Peyer's patch (tissue), 4 donors: ENCODE measurements around the gene EGLN3. TPM values are rescaled to one million over a fixed set of nuclear protein-coding genes. Genes with fewer than 3 reads are reported as not detected.

ENCODE experiments used
- DNase-seq, 3 donors: peaks; one replicate each; pipeline ENCODE4 v3.0.0-alpha.2; 2017 to 2019
- H3K27ac ChIP-seq, 4 donors: fragments of 200-600 bp; sonication (generic); one replicate each; pipeline ENCODE4 v1.5.1; 2016 to 2019
- H3K27me3 ChIP-seq, 2 donors: fragments of 200-600 bp; sonication (generic); one replicate each; pipeline ENCODE4 v1.5.1; 2019
- H3K36me3 ChIP-seq, 3 donors: fragments of 200-600 bp; sonication (generic); one replicate each; pipeline ENCODE4 v1.5.1; 2016 to 2019
- H3K4me1 ChIP-seq, 4 donors: fragments of 200-600 bp; sonication (generic); one replicate each; pipeline ENCODE4 v1.5.1; 2016 to 2019
- H3K4me3 ChIP-seq, 4 donors: fragments of 200-600 bp; sonication (generic); 1 replicate in 3 of 4; 2 replicates in 1 of 4; pipeline ENCODE4 v1.5.1; 2016 to 2019; ENCODE audit warnings: mild to moderate bottlenecking in 1 of 4
- H3K9me3 ChIP-seq, 4 donors: fragments of 200-600 bp; sonication (generic); one replicate each; pipeline ENCODE4 v1.5.1; 2016 to 2019; ENCODE audit warnings: mild to moderate bottlenecking in 1 of 4
- CTCF ChIP-seq, 6 experiments: fragments of 450-650 bp in 4 of 6; fragments of 200-600 bp in 2 of 6; sonication (generic) in 1 of 6; IDR thresholded peaks; one replicate each; pipeline ENCODE4 v1.5.1; 2017 to 2019; ENCODE audit warnings: antibody characterized with exemption in 6 of 6, mild to moderate bottlenecking in 3 of 6, moderate library complexity in 1 of 6
- POLR2A ChIP-seq, 2 donors: fragments of 450-650 bp; IDR thresholded peaks; one replicate each; pipeline ENCODE4 v1.5.1; 2017; ENCODE audit warnings: antibody characterized with exemption in 2 of 2, mild to moderate bottlenecking in 2 of 2, moderate library complexity in 2 of 2
- total RNA-seq, 4 donors: library from RNA; depleted of rRNA; stranded (reverse); fragments of >200 nt; gene quantifications; one replicate each; pipeline ENCODE4 v1.1.0, GENCODE V29; 2016

Gene EGLN3
- total RNA-seq, 4 donors from 2014 or later = 14.0 to 82.9 (median 56.2) TPM

DNA sequence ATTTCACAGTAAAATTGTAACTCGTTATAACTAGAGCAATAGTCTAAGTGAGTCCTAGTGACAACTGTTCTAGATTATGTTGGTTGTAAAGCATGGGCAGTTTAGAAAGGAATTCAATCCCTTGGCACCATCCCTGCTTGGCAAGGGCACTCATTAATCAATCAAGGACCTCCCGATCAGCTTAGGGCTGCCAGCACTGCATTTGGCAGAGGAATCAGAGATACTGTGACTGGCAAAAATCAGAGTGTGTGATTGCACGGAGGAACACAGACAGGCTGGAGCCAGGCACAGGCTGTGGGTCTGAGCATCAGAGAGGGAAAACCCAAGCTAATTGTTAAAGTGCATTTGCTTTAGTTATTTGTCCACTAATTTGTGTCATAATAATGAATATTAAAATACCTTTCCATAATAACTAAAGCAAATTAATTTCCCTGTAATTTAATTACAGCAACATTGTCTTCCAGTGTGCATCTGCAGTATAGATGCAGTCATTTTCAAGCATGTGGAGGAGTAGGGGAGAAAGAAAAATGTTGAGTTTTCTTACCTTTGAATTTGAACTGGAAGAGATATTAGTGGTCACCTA is 3.2 kb upstream of the EGLN3 start:
- Histone ChIP-seq H3K4me3 (no peak overlapping the region), H3K27ac (no peak overlapping the region), H3K9me3 (no peaks in the 10 kb centered on the region), H3K36me3 (no peaks in the 10 kb centered on the region), H3K27me3 (no peaks in the 10 kb centered on the region), H3K4me1 (peaks cover 0 to 5% (median 0%) of the 10 kb centered on the region in 4 donors)
- TF ChIP-seq POLR2A (IDR thresholded peaks at IDR 0.05) (no peak), CTCF (IDR thresholded peaks at IDR 0.05) (no peak)
- DNase-seq = no peak

DNA sequence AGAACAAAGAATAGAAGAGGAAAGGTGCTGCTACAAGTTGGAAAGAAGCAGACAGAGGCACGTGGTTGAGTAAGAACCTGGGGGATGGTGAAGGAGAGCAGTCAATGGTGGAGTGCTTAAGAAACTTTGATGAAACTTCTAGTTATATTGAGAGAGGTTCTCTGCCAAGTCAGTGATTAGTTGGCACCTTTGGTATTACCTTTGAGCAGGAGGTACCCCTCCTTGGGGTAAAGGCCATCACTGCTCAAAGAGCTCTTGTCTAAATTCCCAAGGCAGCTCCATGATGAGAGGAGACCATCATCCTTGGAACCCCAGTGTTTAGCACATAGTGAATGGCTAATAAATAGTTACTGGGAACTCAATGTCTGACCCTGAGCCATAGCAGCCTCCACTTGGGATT is 1.7 kb upstream of the EGLN3 start:
- Histone ChIP-seq H3K36me3 (no peaks in the 10 kb centered on the region), H3K9me3 (no peaks in the 10 kb centered on the region), H3K27me3 (no peaks in the 10 kb centered on the region), H3K4me3 (no peak overlapping the region), H3K27ac (no peak overlapping the region), H3K4me1 (peaks cover 0 to 5% (median 0%) of the 10 kb centered on the region in 4 donors)
- DNase-seq = no peak
- no peak for TF ChIP-seq POLR2A (IDR thresholded peaks at IDR 0.05)
- no peak for TF ChIP-seq CTCF (IDR thresholded peaks at IDR 0.05)

DNA sequence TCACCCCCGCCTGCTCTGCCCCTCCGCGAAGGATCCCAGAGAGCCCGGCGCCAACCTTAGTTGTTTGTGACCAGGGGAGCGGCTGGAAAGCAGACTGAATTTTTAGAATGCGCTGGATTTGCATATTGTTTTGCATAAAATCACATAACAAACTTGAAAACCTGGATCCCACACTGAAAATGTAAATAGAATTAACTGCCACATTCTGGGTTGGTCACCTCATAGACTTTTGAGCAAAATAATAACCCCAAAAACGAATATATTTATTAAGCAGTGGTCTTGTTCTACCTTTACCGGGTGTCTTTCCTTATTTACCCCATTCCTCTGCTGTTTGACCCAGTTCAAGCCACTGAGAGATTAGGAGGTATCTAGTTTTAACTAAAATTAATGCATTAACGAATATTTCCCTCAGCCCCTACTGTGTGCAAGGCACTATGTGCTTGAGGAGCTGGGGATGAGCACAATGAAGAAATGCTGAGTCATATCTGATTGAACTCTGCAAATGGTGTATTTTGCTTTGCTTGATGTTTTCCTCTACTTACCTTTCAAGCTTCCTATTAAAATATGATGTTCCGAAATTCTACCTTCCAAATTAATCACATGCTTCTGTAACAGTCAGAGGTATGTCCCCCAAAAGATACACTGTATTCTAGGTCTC is 438 bp upstream of the EGLN3 start:
- H3K27me3 ChIP-seq = no peaks in the 10 kb centered on the region
- no peak for DNase-seq
- H3K27ac ChIP-seq = peak overlapping the region in 3 of 4 donors; percentile 58 to 83 (median 83)
- no peaks in the 10 kb centered on the region for H3K36me3 ChIP-seq
- peak overlapping the region; percentile 38 to 92 (median 54) for H3K4me3 ChIP-seq
- no peaks in the 10 kb centered on the region for H3K9me3 ChIP-seq
- peaks cover 0 to 14% (median 0%) of the 10 kb centered on the region in 4 donors for H3K4me1 ChIP-seq
- no peak for TF ChIP-seq POLR2A (IDR thresholded peaks at IDR 0.05)
- no peak for TF ChIP-seq CTCF (IDR thresholded peaks at IDR 0.05)

DNA sequence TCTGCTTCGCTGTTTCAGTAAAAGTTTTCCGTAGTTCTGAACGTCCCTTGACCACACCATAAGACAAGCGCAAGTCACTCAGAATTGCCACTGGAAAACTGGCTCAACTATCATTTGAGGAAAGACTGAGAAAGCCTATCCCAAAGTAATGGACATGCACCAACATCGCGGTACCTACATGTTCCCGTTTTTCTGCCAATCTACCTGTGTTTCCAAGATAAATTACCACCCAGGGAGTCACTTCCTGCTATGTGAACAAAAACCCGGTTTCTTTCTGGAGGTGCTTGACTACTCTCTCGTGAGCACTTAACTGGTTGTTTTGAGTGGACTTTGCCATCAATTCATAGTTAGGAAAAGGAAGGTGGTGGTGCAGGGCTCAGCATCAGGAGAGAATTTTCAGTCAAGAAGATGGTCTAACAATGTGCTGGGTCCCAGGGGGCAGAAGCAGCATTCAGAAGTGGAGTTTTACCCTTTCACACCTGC is 1.4 kb downstream of the EGLN3 start:
- no peak for DNase-seq
- Histone ChIP-seq H3K27me3 (no peaks in the 10 kb centered on the region), H3K36me3 (no peaks in the 10 kb centered on the region), H3K9me3 (no peaks in the 10 kb centered on the region), H3K27ac (peak overlapping the region; percentile 58 to 83 (median 72)), H3K4me3 (peak overlapping the region in 3 of 4 donors; percentile 42 to 92 (median 67)), H3K4me1 (peaks cover 0 to 23% (median 0%) of the 10 kb centered on the region in 4 donors)
- TF ChIP-seq POLR2A (IDR thresholded peaks at IDR 0.05) (peak in 1 of 2 donors; percentile 15), CTCF (IDR thresholded peaks at IDR 0.05) (no peak)

- Histone ChIP-seq H3K27me3 (no peaks in the 10 kb centered on the region), H3K27ac (peak overlapping the region in 3 of 4 donors; percentile 58 to 83 (median 83)), H3K36me3 (no peaks in the 10 kb centered on the region), H3K9me3 (no peaks in the 10 kb centered on the region), H3K4me3 (peak overlapping the region in 3 of 4 donors; percentile 42 to 92 (median 67)), H3K4me1 (peaks cover 0 to 27% (median 0%) of the 10 kb centered on the region in 4 donors)
- TF ChIP-seq POLR2A (IDR thresholded peaks at IDR 0.05) = no peak
- DNase-seq = no peak
Measured at GRCh38 chr14:33948869-33949408, 1.9 kb downstream of the EGLN3 start.
